AG09309 (cell line): ENCODE data around the gene SLC17A9.

Experiments used
- DNase-seq: peaks from one replicate; pipeline ENCODE4 v3.0.0-alpha.2; 2010; ENCODE audit warnings: low read depth
- H3K4me3 ChIP-seq: 2 replicates; pipeline ENCODE4 v1.5.1; 2011; ENCODE audit warnings: mild to moderate bottlenecking, low read depth, low read length, moderate library complexity; ENCODE audit not compliant: control insufficient read depth
- TF ChIP-seq, protein P1 (sequence below): IDR thresholded peaks from 2 replicates; pipeline ENCODE4 v1.5.1; 2011; ENCODE audit warnings: mild to moderate bottlenecking, low read depth, low read length, inconsistent platforms; ENCODE audit not compliant: insufficient read depth, control insufficient read depth; ENCODE audit errors: missing control alignments

The SLC17A9 gene

DNA sequence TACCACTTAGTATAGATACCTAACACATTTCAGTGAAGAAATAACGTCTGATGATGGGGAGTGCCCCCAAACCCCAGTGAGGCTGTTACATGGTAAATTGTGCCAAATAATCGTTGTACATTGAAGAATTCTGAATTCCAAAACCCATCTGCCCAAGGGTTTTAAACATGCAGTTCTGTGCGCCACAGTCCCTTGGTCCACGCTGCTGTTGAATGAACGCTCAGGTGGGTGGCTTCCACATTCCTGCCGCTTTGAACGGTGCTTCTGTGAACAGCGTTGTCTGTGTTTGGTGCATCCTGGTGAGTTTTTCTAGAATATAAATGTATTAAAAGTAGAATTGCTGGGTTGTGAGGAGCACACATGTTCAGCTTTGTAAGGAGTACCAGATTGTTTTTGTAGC is 11.6 kb upstream of the SLC17A9 start:
- DNase-seq = no peak
- H3K4me3 ChIP-seq = no peak overlapping the region
- TF ChIP-seq, protein P1, sequence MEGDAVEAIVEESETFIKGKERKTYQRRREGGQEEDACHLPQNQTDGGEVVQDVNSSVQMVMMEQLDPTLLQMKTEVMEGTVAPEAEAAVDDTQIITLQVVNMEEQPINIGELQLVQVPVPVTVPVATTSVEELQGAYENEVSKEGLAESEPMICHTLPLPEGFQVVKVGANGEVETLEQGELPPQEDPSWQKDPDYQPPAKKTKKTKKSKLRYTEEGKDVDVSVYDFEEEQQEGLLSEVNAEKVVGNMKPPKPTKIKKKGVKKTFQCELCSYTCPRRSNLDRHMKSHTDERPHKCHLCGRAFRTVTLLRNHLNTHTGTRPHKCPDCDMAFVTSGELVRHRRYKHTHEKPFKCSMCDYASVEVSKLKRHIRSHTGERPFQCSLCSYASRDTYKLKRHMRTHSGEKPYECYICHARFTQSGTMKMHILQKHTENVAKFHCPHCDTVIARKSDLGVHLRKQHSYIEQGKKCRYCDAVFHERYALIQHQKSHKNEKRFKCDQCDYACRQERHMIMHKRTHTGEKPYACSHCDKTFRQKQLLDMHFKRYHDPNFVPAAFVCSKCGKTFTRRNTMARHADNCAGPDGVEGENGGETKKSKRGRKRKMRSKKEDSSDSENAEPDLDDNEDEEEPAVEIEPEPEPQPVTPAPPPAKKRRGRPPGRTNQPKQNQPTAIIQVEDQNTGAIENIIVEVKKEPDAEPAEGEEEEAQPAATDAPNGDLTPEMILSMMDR = no peak

DNA sequence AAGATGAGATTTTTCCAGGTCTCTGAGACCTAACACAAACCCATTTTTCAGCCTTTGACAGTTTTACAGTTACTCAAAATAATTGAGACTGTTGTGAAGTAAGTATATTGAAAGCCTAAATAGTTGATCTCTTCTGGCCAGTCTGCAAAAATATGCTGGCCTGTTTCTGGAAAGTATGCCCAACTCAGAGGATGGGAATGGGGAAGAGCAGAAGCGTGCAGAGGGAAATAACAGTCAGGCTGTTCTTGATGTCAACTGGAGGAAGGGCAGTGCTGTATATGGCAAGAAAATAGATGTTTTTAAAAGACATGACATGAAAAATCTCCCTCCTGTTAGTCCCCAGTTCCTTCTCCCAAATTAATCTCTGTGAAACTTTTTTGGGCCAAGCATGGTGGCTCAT is 10.7 kb upstream of the SLC17A9 start:
- TF ChIP-seq, protein P1 = no peak
- no peak overlapping the region for H3K4me3 ChIP-seq
- DNase-seq = no peak

DNA sequence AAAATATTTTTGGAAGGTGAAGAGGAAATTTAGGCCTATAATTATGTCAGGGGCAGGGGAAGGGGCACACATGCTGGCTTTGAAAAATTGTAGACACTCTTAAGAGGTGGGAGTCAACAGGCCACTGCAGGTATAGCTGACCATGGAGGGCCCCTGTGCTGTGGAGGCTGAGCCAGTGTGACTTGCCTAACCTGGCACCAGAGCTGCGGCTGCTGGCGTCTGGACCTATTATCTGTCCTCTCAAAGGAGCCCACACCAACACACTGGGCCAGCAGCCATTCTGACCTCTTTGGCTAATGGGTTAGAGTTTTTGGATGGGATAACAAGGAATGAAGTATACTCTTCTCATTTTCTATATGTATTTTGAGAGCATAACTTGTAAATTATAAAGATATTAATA is 10.1 kb upstream of the SLC17A9 start:
- no peak overlapping the region for H3K4me3 ChIP-seq
- no peak for DNase-seq
- TF ChIP-seq, protein P1 = no peak

DNA sequence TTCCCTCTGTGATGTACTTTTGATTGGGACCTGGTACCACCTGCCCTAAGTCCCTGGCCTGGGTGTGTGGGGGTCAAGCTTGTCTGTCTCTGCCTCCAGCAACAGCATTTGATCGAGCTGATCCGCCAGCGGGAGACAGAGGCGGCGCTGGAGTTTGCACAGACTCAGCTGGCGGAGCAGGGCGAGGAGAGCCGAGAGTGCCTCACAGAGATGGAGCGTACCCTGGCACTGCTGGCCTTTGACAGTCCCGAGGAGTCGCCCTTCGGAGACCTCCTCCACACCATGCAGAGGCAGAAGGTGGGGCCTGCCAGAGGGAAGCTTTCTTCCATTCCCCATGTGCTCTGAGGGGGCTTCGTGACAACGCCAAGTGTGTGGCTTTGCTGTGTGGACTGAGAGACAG is 9.1 kb upstream of the SLC17A9 start:
- no peak for DNase-seq
- TF ChIP-seq, protein P1 = no peak
- no peak overlapping the region for H3K4me3 ChIP-seq

DNA sequence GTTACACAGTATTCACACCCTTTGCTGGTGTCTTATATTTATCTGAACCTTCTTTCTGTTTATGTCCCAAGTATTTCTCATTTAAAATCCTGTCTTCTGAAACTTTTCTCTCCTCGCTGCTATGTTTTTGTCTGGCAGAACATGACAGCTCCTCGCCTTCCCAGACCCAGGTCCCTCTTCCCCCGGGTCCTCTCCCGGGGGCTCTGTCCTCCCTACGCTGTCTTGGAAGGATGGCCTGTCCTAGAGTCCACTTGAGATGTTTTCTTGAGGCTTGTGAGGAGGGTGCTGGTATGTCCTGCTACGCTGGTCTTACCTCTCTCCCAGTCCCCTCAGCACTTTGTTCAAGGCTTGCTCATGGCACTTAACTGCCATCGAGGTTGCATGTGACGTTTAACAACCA is 8.3 kb upstream of the SLC17A9 start:
- no peak overlapping the region for H3K4me3 ChIP-seq
- TF ChIP-seq, protein P1 = no peak
- DNase-seq = no peak

DNA sequence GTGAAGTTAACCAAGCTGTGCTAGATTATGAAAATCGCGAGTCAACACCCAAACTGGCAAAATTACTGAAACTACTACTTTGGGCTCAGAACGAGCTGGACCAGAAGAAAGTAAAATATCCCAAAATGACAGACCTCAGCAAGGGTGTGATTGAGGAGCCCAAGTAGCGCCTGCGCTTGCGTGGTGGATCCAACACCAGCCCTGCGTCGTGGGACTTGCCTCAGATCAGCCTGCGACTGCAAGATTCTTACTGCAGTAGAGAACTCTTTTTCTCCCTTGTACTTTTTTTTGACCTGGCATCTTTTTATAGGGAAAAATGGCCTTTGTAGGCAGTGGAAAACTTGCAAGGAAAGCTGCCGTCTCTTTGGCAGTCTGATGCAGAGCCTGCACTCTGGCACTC is 7.8 kb upstream of the SLC17A9 start:
- TF ChIP-seq, protein P1 = no peak
- H3K4me3 ChIP-seq = no peak overlapping the region
- no peak for DNase-seq

DNA sequence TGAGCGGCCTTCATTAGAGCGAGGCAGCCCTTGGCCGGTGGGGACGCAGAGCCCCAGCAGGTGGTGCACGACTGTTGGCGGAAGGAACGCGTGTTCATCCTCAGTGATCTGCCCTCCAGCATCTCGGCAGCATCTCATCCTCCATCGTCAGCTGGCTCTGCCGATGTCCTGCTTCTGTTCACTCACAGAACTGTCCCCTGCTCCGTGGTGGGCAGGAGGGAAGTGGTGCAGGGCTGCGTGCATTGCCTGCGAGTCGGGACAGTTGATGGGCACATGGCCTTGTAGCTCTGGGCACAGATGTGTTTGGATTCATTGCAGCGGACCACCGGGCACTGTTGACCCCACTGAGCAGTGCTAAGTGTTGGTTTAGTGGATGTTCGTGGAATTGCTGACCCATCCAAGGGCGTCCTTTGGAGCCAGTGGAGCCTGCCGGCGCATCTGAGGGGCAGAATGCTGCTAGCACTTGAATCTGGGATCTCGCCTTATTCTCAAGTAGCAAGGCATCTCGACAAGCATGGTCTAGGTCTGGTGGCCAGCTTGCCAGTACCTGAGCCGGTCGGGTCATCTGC is 6.7 kb upstream of the SLC17A9 start:
- no peak for DNase-seq
- TF ChIP-seq, protein P1 = no peak
- no peak overlapping the region for H3K4me3 ChIP-seq
